ENCODE results near the gene CPXM2.

CPXM2 gene

GRCh38 chr10:123890226-123890625, 1.4 kb downstream of the CPXM2 start:
- TF ChIP-seq USF1 (IDR thresholded peaks at IDR 0.05), result no peak
- TF ChIP-seq EP300 (IDR thresholded peaks at IDR 0.05; ENCODE audit: borderline replicate concordance), result no peak
- TF ChIP-seq FOXM1 (IDR thresholded peaks at IDR 0.05; ENCODE audit: borderline replicate concordance, low read depth), result no peak

GRCh38 chr10:123889821-123890220, 1.8 kb downstream of the CPXM2 start:
- no peak for TF ChIP-seq TEAD4 (IDR thresholded peaks at IDR 0.05)

GRCh38 chr10:123888751-123889150, 2.9 kb downstream of the CPXM2 start:
- TF ChIP-seq CEBPB (IDR thresholded peaks at IDR 0.05), result no peak
- TF ChIP-seq TCF12 (IDR thresholded peaks at IDR 0.05; ENCODE audit: low read depth), result no peak

- TF ChIP-seq TCF12 (IDR thresholded peaks at IDR 0.05; ENCODE audit: low read depth) (no peak), REST (IDR thresholded peaks at IDR 0.05; ENCODE audit: low read depth) (no peak), CEBPB (IDR thresholded peaks at IDR 0.05) (no peak), TEAD4 (IDR thresholded peaks at IDR 0.05) (no peak), NFIC (IDR thresholded peaks at IDR 0.05) (no peak), YY1 (IDR thresholded peaks at IDR 0.05; ENCODE audit: low read depth) (no peak), FOXM1 (IDR thresholded peaks at IDR 0.05; ENCODE audit: borderline replicate concordance, low read depth) (no peak), EGR1 (IDR thresholded peaks at IDR 0.05) (no peak), CREB1 (IDR thresholded peaks at IDR 0.05; ENCODE audit: low read depth) (no peak), EP300 (IDR thresholded peaks at IDR 0.05; ENCODE audit: borderline replicate concordance) (no peak), USF1 (IDR thresholded peaks at IDR 0.05) (no peak), TAF1 (IDR thresholded peaks at IDR 0.05; ENCODE audit: low read depth) (no peak), MAX (IDR thresholded peaks at IDR 0.05) (no peak), RAD21 (IDR thresholded peaks at IDR 0.05; ENCODE audit: low read depth) (no peak), ZBTB7A (IDR thresholded peaks at IDR 0.05; ENCODE audit: low read depth) (no peak)
Measured at GRCh38 chr10:123888256-123888655, 3.4 kb downstream of the CPXM2 start.

- TF ChIP-seq YY1 (IDR thresholded peaks at IDR 0.05; ENCODE audit: low read depth) (no peak), REST (IDR thresholded peaks at IDR 0.05; ENCODE audit: low read depth) (no peak)
Measured at GRCh38 chr10:123886292-123886691, 5.3 kb downstream of the CPXM2 start.

GRCh38 chr10:123885406-123886170, 6.0 kb downstream of the CPXM2 start:
- no peak for TF ChIP-seq USF1 (IDR thresholded peaks at IDR 0.05)
- TF ChIP-seq EP300 (IDR thresholded peaks at IDR 0.05; ENCODE audit: borderline replicate concordance), result no peak
- no peak for TF ChIP-seq REST (IDR thresholded peaks at IDR 0.05; ENCODE audit: low read depth)
- no peak for TF ChIP-seq ZBTB7A (IDR thresholded peaks at IDR 0.05; ENCODE audit: low read depth)
- no peak for TF ChIP-seq TCF12 (IDR thresholded peaks at IDR 0.05; ENCODE audit: low read depth)
- TF ChIP-seq TAF1 (IDR thresholded peaks at IDR 0.05; ENCODE audit: low read depth), result no peak
- no peak for TF ChIP-seq CEBPB (IDR thresholded peaks at IDR 0.05)
- TF ChIP-seq FOXM1 (IDR thresholded peaks at IDR 0.05; ENCODE audit: borderline replicate concordance, low read depth), result no peak
- TF ChIP-seq EGR1 (IDR thresholded peaks at IDR 0.05), result no peak
- no peak for TF ChIP-seq NFIC (IDR thresholded peaks at IDR 0.05)
- no peak for TF ChIP-seq TEAD4 (IDR thresholded peaks at IDR 0.05)
- no peak for TF ChIP-seq MAX (IDR thresholded peaks at IDR 0.05)
- no peak for TF ChIP-seq RAD21 (IDR thresholded peaks at IDR 0.05; ENCODE audit: low read depth)
- TF ChIP-seq YY1 (IDR thresholded peaks at IDR 0.05; ENCODE audit: low read depth), result no peak
- TF ChIP-seq CREB1 (IDR thresholded peaks at IDR 0.05; ENCODE audit: low read depth), result no peak

All from Ishikawa (cell line).